Right ventricle myocardium inferior (tissue), 1 donor: ENCODE data around the gene SMPX. TPM values are rescaled to one million over a fixed set of nuclear protein-coding genes. Genes with fewer than 3 reads are reported as not detected.
A peak's percentile ranks its signal among the peaks of the same experiment; 100 is the strongest.

ENCODE experiments used
- ATAC-seq: fragments of 200-7000 bp; cut with Tn5 transposase; one replicate; pipeline ENCODE4 v1.9.1; 2020; ENCODE audit warnings: mild to moderate bottlenecking, moderate library complexity
- DNase-seq: peaks from one replicate; pipeline ENCODE4 v3.0.0; 2021; ENCODE audit errors: missing footprints
- intact Hi-C: fragments of 100-400 bp; cut with DNase I; formaldehyde crosslinking; loops from one replicate; pipeline ENCODE4 v1.11.0; 2022
- total RNA-seq: library from RNA; stranded (reverse); fragmentation: NEBNext Ultra II Directional; extraction: Animal tissue kit (Norgen Biotek cat#: 25700); gene quantifications from one replicate; pipeline ENCODE4 v1.2.1, GENCODE V29; 2021
- donor health status: DM: no; HTN: yes; CAD: no; lungs with severe emphysema.

SMPX gene
- total RNA-seq, 1 donor from 2014 or later, result 661 TPM

DNA sequence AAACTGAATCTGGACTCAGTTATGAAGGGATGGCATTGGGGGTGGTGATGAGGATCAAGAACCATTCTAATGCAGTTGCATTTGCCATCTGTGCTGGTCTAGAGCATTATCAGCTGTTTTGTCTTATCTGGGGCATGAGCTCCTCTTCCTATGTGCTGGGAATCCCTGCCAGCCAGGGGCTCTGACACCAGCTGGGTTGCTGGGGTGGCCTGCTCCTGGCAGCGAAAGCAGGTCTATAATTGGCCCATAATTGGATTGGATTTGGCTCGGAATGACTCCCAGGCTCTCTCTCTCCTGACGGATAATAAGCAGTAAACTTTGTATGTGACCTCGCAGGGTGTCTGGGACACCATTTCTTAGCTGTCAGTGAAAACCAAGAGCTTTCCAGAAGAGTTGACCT is 34.1 kb downstream of the SMPX start:
- intact Hi-C loops, result no loop called here
- no peak for ATAC-seq

GRCh38 chrX:21723084-21723483 is 34.8 kb downstream of the SMPX start:
- DNase-seq, result no peak
- intact Hi-C loops, result no loop called here
- no peak for ATAC-seq

More for the DNA sequence above, 34.1 kb downstream of the SMPX start:
- DNase-seq, result no peak

DNA sequence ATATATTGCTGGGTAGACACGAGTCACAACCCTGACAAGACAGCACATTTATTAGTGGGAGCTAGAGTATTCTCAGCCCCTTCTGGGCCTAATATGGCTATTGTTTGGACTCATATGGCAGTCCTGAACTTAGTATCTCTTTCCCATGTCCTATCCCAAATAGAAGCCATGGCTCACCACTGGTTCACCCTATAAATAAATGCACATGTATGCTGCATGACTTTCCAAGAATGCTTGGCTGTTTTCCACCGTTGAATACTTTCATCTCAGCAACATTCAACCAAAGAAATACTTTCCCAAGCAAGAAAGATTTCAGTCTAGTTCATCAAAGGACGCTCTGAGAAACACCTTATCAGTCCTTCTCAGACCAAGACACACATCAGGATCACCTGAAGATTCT is 36.7 kb downstream of the SMPX start:
- ATAC-seq (no peak), DNase-seq (no peak)
- intact Hi-C loops, result no loop called here

GRCh38 chrX:21718575-21718974 is 39.3 kb downstream of the SMPX start:
- no peak for DNase-seq
- intact Hi-C loops, result loop anchor here (10.0 kb wide), 1 partner anchor 54 kb away; no protein-coding TSS in a partner anchor
- no peak for ATAC-seq

GRCh38 chrX:21717802-21718201 is 40.1 kb downstream of the SMPX start:
- intact Hi-C loops, result loop anchor here (10.0 kb wide), 1 partner anchor 53 kb away; no protein-coding TSS in a partner anchor
- DNase-seq (no peak), ATAC-seq (no peak)

- ATAC-seq (no peak), DNase-seq (no peak)
- intact Hi-C loops, result loop anchor here (10.0 kb wide), 1 partner anchor 51 kb away; no protein-coding TSS in a partner anchor
Measured at GRCh38 chrX:21715825-21716224, 42.1 kb downstream of the SMPX start.

- ATAC-seq (no peak), DNase-seq (no peak)
- intact Hi-C loops, result loop anchor here (10.0 kb wide), 1 partner anchor 51 kb away; no protein-coding TSS in a partner anchor
Measured at GRCh38 chrX:21715337-21715736, 42.6 kb downstream of the SMPX start.

- ATAC-seq, result no peak
- no peak for DNase-seq
- intact Hi-C loops, result loop anchor here (10.0 kb wide), 1 partner anchor 47 kb away; no protein-coding TSS in a partner anchor
Measured at GRCh38 chrX:21711848-21712197, 46.1 kb downstream of the SMPX start.

DNA sequence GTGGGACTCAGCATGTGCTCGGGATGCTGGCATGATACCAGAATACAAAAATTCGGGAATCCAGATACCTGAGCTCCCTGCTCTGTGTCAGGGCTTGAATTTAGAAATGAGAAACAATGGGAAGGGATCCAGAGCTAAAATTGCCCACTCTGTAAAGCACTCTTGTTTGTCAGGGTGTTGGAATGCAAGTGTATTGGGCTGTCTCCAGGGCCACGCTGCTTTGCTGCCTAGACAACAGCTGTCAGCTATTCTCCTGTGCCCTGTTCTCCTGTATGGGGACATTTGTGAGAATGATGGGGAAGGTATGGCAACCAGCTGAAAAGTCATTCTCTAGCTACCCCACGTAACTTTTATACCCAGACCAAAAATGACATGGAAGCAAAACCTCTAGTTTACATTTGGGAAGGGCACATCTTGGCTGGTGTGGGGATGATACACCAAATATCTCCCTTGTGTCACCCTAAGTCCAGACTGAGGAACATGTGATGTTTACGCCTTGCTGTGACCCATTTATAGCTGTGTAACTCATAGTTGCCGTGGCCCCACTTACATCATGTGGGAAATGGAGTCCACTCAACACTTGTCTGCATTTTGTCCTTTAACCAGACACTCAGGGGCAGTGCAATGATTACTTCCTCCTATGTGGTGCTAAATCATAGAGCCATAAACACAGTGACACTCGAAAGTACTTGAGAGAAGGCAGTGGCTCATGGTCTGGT is 46.6 kb downstream of the SMPX start:
- intact Hi-C loops, result loop anchor here (10.0 kb wide), 1 partner anchor 46 kb away; no protein-coding TSS in a partner anchor
- ATAC-seq (peak; percentile 92), DNase-seq (no peak)

- no peak for ATAC-seq
- no peak for DNase-seq
- intact Hi-C loops, result no loop called here
Measured at GRCh38 chrX:21708116-21708515, 49.8 kb downstream of the SMPX start.

DNA sequence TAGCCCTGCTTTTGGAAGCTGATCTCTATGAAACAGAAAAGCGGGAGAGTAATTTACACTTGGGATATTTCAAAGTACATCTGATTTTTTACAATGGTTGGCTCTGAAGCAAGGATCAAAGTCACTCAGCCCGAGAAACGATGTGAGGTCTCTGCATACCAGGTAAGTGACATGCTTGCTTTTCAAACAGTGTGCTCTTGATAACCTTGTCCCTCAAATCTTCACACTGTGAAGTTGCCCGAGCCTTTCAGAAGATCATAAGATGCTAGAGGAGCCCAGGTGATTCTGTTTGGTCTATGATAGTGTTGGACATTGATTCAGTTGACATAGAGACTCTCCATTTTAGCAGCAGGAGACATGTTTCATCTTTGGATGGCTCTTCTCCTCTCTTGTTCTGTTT is 52.7 kb downstream of the SMPX start:
- ATAC-seq (no peak), DNase-seq (no peak)
- intact Hi-C loops, result no loop called here

DNA sequence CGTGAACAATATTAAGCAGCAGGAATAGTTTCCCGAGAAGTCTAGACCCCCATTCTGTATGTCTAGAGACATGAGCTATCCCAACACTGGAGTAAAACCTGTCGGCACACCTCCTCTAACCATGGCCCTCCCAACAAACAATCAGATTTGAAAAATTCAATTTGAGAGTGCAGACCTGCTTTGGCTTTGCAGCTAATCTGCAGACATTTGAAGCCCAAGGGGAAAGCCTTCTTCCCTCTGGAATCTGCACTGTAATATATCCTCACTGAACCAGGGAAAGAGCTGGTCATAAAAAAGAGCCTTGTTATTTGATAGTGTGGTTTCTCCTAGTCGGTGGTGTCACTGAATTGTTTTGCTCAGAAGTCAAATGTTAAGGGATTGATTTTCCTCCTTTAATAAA is 55.2 kb downstream of the SMPX start:
- intact Hi-C loops, result no loop called here
- ATAC-seq, result no peak

GRCh38 chrX:21700967-21701366 is 56.9 kb downstream of the SMPX start:
- intact Hi-C loops, result no loop called here
- ATAC-seq (no peak), DNase-seq (no peak)

More for the DNA sequence above, 55.2 kb downstream of the SMPX start:
- DNase-seq, result no peak

GRCh38 chrX:21700275-21700674 is 57.6 kb downstream of the SMPX start:
- intact Hi-C loops, result no loop called here
- no peak for DNase-seq
- no peak for ATAC-seq

DNA sequence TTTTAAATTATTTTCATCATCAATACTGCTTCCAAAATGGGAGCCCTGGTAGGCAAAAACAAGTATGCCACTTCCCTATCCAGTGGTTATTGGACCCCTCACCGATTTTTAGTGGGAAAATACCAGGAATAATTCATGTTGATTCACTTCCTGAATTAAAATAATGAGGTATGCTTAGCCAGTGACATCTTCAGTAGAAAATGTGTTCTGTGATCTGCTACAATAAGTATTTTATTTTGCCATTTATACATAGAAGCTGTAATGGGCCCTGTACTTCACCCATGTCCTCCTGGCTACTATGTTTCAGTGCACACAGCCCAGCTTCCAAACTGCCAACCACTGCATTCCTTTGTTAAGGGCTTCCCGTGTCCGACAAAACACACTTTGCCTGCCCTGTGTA is 58.8 kb downstream of the SMPX start:
- intact Hi-C loops, result no loop called here
- no peak for ATAC-seq

DNA sequence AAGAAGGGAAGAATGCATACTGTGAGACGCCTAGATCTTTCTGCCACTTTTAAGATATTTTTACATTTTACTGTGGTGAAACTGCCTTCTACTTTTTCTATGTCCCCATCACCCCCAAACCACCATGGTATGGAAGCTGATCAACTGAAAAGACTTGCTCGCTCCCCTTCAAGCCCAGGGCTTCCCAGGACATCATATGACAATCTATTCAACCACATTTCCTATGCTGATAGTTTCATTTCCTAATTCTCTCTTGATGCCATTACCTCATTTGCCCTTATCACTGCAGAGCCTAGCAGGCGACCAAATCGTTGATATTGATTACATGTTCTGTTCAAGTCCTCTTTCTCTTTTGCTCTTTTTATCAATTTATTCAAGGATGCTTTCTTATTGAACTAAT is 59.6 kb downstream of the SMPX start:
- DNase-seq (no peak), ATAC-seq (no peak)
- intact Hi-C loops, result no loop called here

More for the DNA sequence above, 58.8 kb downstream of the SMPX start:
- DNase-seq, result no peak

GRCh38 chrX:21691512-21692018 is 66.4 kb downstream of the SMPX start:
- ATAC-seq (no peak), DNase-seq (no peak)
- intact Hi-C loops, result no loop called here

- intact Hi-C loops, result no loop called here
- DNase-seq (no peak), ATAC-seq (no peak)
Measured at GRCh38 chrX:21683941-21684340, 74.0 kb downstream of the SMPX start.

DNA sequence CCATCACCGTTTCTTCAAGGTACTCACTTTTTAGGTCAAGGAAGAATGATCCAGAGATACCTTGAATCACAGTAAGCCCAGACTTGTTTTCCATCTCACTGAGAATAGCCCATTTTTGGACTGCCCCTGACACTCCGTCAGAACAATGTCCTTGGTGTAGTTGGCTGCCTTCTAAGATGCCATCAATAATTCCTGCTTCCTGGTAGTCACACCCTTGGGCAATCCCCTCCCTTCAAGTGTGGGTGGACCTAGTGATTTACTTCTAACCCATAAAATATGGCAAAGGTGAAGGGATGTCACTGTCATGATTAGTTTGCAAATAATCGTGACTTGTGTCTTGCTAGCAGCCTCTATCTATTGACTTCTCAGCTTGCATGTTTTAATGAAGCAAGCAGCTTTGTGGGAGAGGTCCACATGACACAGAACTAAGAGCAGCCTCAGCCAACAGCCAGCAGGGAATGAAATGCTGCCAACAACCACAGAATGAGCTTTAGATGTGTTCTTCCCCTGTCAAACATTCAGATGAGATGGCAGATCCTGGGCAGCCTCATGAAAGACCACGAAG is 79.8 kb downstream of the SMPX start:
- intact Hi-C loops, result no loop called here
- no peak for DNase-seq
- ATAC-seq, result no peak

GRCh38 chrX:21675931-21676330 is 82.0 kb downstream of the SMPX start:
- ATAC-seq, result no peak
- intact Hi-C loops, result no loop called here
- no peak for DNase-seq
